Stimulated activated effector memory CD8-positive, alpha-beta T cell treated with anti-CD3 and anti-CD28 coated beads, Interleukin-12 subunit alpha, Interleukin-12 subunit beta, amount 100 ng/mL, for 72 hours (primary cell): ENCODE results near the gene ETHE1.
"Not testable (repeated sequence)": the region's sequence is repeated elsewhere in the genome, so short reads cannot be mapped to it uniquely, and the experiment has no call there.

Experiments used
- ATAC-seq: fragments of 150-1000 bp; cut with Tn5 transposase; 2 replicates; pipeline ENCODE4 v1.10.0; 2021
- DNase-seq, 2 donors: peaks; one replicate each; pipeline ENCODE4 v3.0.0; 2021 to 2022; ENCODE audit warnings: low spot score in 2 of 2
- H3K27ac Mint-ChIP-seq: one replicate; pipeline ENCODE4 v1.8.0; 2022; ENCODE audit warnings: mild to moderate bottlenecking, mixed read lengths
- H3K36me3 Mint-ChIP-seq: one replicate; pipeline ENCODE4 v1.8.0; 2022; ENCODE audit warnings: mild to moderate bottlenecking, mixed read lengths
- H3K4me1 Mint-ChIP-seq: one replicate; pipeline ENCODE4 v1.8.0; 2022; ENCODE audit warnings: mixed read lengths
- H3K4me3 Mint-ChIP-seq: one replicate; pipeline ENCODE4 v1.8.0; 2022; ENCODE audit warnings: mild to moderate bottlenecking, mixed read lengths
- H3K9me3 Mint-ChIP-seq: one replicate; pipeline ENCODE4 v1.8.0; 2022; ENCODE audit warnings: mixed read lengths

Gene ETHE1

GRCh38 chr19:43512399-43512798 lies 14.6 kb downstream of the ETHE1 start:
- H3K36me3 Mint-ChIP-seq = peaks cover 92% of the 10 kb centered on the region

GRCh38 chr19:43511324-43511723 lies 15.7 kb downstream of the ETHE1 start:
- Mint-ChIP-seq H3K4me3 (no peak overlapping the region), H3K36me3 (peaks cover 88% of the 10 kb centered on the region), H3K4me1 (no peaks in the 10 kb centered on the region), H3K9me3 (no peaks in the 10 kb centered on the region), H3K27ac (no peak overlapping the region)
- ATAC-seq (no peak), DNase-seq (no peak)

More at GRCh38 chr19:43512399-43512798, 14.6 kb downstream of the ETHE1 start:
- H3K4me3 Mint-ChIP-seq, DNase-seq, H3K27ac Mint-ChIP-seq, H3K4me1 Mint-ChIP-seq, ATAC-seq, H3K9me3 Mint-ChIP-seq: not testable (repeated sequence)

- Mint-ChIP-seq H3K9me3 (no peaks in the 10 kb centered on the region), H3K27ac (no peak overlapping the region), H3K36me3 (peaks cover 88% of the 10 kb centered on the region), H3K4me1 (no peaks in the 10 kb centered on the region), H3K4me3 (no peak overlapping the region)
- no peak for ATAC-seq
- no peak for DNase-seq
Measured at GRCh38 chr19:43510713-43511112, 16.3 kb downstream of the ETHE1 start.

GRCh38 chr19:43507880-43508279 lies 19.1 kb downstream of the ETHE1 start:
- Mint-ChIP-seq H3K4me3 (no peak overlapping the region), H3K27ac (peak overlapping the region; percentile 69), H3K4me1 (peaks cover 25% of the 10 kb centered on the region), H3K9me3 (no peaks in the 10 kb centered on the region), H3K36me3 (peaks cover 78% of the 10 kb centered on the region)
- ATAC-seq (no peak), DNase-seq (no peak)

- no peak overlapping the region for H3K27ac Mint-ChIP-seq
- H3K4me1 Mint-ChIP-seq = peaks cover 30% of the 10 kb centered on the region
- no peaks in the 10 kb centered on the region for H3K9me3 Mint-ChIP-seq
- peaks cover 79% of the 10 kb centered on the region for H3K36me3 Mint-ChIP-seq
- no peak for DNase-seq
- no peak overlapping the region for H3K4me3 Mint-ChIP-seq
- no peak for ATAC-seq
Measured at GRCh38 chr19:43506629-43507028, 20.4 kb downstream of the ETHE1 start.

- ATAC-seq = no peak
- H3K27ac Mint-ChIP-seq = no peak overlapping the region
- H3K4me3 Mint-ChIP-seq = peak overlapping the region; percentile 84
- no peaks in the 10 kb centered on the region for H3K9me3 Mint-ChIP-seq
- peaks cover 72% of the 10 kb centered on the region for H3K36me3 Mint-ChIP-seq
- no peak for DNase-seq
- peaks cover 30% of the 10 kb centered on the region for H3K4me1 Mint-ChIP-seq
Measured at GRCh38 chr19:43505941-43506340, 21.1 kb downstream of the ETHE1 start.

GRCh38 chr19:43505186-43505456 lies 21.9 kb downstream of the ETHE1 start:
- Mint-ChIP-seq H3K36me3 (peaks cover 64% of the 10 kb centered on the region), H3K4me1 (peaks cover 30% of the 10 kb centered on the region), H3K27ac (peak overlapping the region; percentile 95), H3K9me3 (no peaks in the 10 kb centered on the region), H3K4me3 (peak overlapping the region; percentile 84)
- DNase-seq = no peak
- ATAC-seq = no peak

- peaks cover 59% of the 10 kb centered on the region for H3K36me3 Mint-ChIP-seq
- DNase-seq = no peak
Measured at GRCh38 chr19:43504426-43505185, 22.4 kb downstream of the ETHE1 start, which contains the start of gene PHLDB3. Gene PHLDB3, minus strand, starts transcription at chr19:43504746. Its CDS starts 628 bp downstream, at chr19:43504118.

GRCh38 chr19:43503501-43504425 lies 23.2 kb downstream of the ETHE1 start:
- ATAC-seq (peak; percentile 93), DNase-seq (peak; percentile 95 to 97)
- H3K9me3 Mint-ChIP-seq = no peaks in the 10 kb centered on the region
- peak overlapping the region; percentile 84 for H3K4me3 Mint-ChIP-seq
- peak overlapping the region; percentile 95 for H3K27ac Mint-ChIP-seq
- peaks cover 58% of the 10 kb centered on the region for H3K36me3 Mint-ChIP-seq
- peaks cover 36% of the 10 kb centered on the region for H3K4me1 Mint-ChIP-seq

More at GRCh38 chr19:43504426-43505185, 22.4 kb downstream of the ETHE1 start, which contains the start of gene PHLDB3:
- Mint-ChIP-seq H3K4me3 (peak within 1 kb of the TSS; percentile 84), H3K4me1 (peaks cover 30% of the 10 kb centered on the region), H3K9me3 (no peaks in the 10 kb centered on the region), H3K27ac (peak within 1 kb of the TSS; percentile 95)
- peak; percentile 64 for ATAC-seq

- no peaks in the 10 kb centered on the region for H3K9me3 Mint-ChIP-seq
- H3K4me1 Mint-ChIP-seq = peaks cover 41% of the 10 kb centered on the region
- H3K36me3 Mint-ChIP-seq = peaks cover 53% of the 10 kb centered on the region
- peak overlapping the region; percentile 84 for H3K4me3 Mint-ChIP-seq
- H3K27ac Mint-ChIP-seq = no peak overlapping the region
- no peak for DNase-seq
- ATAC-seq = no peak
Measured at GRCh38 chr19:43502419-43502976, 24.5 kb downstream of the ETHE1 start.

GRCh38 chr19:43501661-43502418 lies 25.2 kb downstream of the ETHE1 start:
- no peak overlapping the region for H3K4me3 Mint-ChIP-seq
- no peaks in the 10 kb centered on the region for H3K9me3 Mint-ChIP-seq
- H3K36me3 Mint-ChIP-seq = peaks cover 57% of the 10 kb centered on the region
- H3K27ac Mint-ChIP-seq = no peak overlapping the region
- ATAC-seq (no peak), DNase-seq (no peak)
- peaks cover 41% of the 10 kb centered on the region for H3K4me1 Mint-ChIP-seq

- Mint-ChIP-seq H3K27ac (peak overlapping the region; percentile 75), H3K9me3 (no peaks in the 10 kb centered on the region), H3K4me3 (no peak overlapping the region), H3K36me3 (peaks cover 60% of the 10 kb centered on the region), H3K4me1 (peaks cover 28% of the 10 kb centered on the region)
- ATAC-seq = no peak
- no peak for DNase-seq
Measured at GRCh38 chr19:43499042-43499441, 28.0 kb downstream of the ETHE1 start.

- Mint-ChIP-seq H3K36me3 (peaks cover 59% of the 10 kb centered on the region), H3K4me1 (peaks cover 21% of the 10 kb centered on the region), H3K9me3 (no peaks in the 10 kb centered on the region), H3K4me3 (no peak overlapping the region), H3K27ac (peak overlapping the region; percentile 75)
- ATAC-seq (no peak), DNase-seq (no peak)
Measured at GRCh38 chr19:43498233-43498842, 28.7 kb downstream of the ETHE1 start.

GRCh38 chr19:43496960-43497359 lies 30.0 kb downstream of the ETHE1 start:
- DNase-seq = no peak
- Mint-ChIP-seq H3K4me1 (peaks cover 11% of the 10 kb centered on the region), H3K27ac (no peak overlapping the region), H3K4me3 (no peak overlapping the region), H3K9me3 (no peaks in the 10 kb centered on the region), H3K36me3 (peaks cover 46% of the 10 kb centered on the region)
- ATAC-seq = no peak
